ENCODE measurements around the gene ATP2B2.

Gene ATP2B2

DNA sequence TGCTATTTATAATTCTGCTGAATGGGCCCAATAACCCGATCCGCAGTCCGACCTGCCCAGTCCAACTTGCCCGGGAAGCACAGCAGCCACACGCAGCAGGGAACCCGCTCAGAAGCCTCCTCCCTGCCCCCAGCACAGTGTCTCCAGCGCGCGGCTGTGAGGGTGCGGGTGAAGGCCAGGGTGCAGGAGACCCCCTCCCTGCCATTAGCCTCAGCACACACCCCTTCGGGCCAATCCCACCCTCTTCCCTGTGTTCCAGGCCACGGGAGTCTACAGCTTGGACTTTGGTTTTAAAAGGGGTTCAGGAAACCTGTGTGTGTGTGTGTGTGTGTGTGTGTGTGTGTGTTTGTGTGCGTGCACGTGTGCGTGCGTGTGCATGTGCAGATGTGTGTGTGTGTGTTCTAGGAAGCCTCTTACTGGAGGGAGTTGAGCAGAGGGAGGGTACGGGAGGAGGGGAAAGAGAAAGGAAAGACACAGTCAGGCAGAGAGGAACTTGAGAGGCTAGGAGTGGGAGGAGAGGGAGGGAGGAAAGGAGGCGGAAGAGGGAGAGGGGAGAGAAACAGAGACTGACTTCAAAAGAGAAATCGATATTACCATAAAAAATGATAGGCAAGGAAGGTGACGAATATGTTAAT lies 34.2 kb downstream of the ATP2B2 start:
- DNase-seq = peak in 1 of 56 donors; percentile 9

DNA sequence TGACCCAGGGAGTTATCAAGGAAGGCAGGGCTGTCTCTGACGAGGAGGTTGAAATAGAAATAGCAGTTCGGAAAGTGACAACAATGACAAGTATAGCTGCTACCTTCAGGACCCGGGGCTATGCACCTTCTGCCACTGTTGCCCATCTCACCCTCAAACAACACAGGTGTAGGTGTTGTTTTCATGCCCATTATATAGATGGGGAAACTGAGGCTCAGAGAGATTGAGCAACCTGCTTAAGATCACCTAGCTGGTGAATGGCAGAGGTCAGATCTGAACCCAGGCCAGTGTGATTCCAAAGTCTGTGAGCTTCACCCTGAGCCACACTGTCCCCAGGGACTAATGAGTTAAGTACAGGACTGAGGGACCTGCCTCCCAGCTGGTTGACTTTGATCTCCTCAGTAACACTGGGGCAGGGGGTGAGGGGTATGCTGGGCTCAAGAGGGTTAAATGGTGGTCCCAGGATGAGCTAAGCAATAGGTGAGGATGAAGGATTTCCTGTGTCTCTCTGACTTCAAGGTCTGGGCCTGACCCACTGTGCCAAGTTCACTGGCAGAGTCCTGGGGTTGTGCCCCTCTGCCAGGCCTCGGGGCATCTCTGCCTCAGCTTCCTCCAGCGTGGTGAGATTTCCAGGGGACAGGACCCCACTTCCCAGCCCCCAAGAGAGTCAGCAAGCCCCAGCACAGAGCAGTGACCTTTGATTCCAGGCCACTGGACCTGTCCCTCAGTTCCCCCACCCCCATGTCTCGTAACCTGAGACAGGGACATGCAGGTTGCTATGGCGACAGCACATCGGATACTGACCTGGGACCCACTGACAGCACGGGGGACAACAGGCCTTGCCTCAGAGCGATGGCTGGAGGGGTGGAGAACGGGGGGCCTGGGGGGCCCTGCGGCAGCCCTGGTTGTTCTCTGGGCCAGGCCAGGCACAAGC lies 35.0 kb downstream of the ATP2B2 start:
- no peak for DNase-seq

DNA sequence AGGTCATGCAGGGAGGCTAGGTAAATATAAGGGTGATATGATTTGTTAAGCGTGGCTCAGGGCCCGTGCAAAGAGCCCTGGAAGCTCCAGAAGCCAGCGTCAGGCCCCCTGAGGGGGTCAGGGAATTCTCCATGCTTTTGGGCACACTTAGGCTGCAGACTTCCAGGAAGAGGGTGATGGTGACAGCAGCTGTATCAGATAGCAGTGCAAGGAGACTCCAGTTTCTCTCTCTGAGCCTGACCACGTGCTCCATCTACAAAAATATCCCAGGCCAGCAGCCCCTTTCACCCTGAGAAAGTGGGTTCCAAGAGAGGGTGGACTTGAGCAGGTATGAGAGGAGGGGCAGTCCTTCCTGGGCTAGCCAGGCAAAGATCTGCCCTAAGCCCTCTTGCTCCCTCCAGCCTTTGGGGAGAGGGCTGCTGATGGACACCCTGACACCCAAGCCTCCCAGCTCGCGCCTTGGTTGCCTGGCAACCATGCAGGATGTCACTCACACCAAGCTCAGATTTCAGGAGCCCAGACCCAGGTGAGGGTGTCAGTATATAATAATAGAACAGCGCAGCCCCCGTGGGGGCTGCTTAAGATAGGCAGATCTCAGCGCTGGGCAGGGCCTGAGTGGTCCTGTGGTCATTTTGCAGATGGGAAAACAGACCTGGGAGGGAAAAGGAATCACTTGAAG lies 35.8 kb downstream of the ATP2B2 start:
- DNase-seq = no peak

- no peak for DNase-seq
Measured at GRCh38 chr3:10468613-10469354, 36.6 kb downstream of the ATP2B2 start.

DNA sequence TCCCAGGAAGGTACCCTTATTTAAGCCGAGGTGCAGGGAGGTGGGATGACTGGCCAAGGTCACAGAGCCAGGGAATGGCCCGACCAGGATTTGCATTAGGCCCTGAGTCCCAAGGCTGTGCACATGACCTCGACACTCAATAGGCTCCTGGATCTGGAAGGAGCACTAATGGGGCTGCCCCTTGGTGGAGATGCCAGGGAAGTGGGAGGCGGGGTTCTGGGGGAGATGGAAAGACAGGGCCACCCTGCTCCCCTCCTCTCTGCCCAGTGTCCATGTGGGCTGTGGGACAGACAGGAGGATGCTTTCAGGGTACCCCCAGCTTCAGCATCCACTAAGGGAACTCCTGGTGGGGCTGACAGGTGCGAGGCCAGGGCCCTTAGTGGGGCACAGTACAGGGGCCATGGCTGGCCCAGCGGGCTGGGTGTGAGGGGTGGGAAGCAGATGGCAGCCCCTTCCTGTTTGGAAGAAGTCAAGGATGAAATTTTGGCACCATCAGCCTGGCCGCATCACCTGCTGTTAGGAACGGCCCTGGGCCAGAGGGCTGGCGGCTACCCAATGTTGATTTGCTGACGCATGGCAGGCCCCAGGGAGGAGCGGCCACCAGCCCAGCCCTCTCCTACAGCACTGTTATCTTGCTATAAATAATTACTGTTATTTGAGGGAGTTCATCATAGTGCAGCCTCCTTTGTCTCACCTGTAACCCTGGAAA lies 37.3 kb downstream of the ATP2B2 start:
- no peak for DNase-seq

DNA sequence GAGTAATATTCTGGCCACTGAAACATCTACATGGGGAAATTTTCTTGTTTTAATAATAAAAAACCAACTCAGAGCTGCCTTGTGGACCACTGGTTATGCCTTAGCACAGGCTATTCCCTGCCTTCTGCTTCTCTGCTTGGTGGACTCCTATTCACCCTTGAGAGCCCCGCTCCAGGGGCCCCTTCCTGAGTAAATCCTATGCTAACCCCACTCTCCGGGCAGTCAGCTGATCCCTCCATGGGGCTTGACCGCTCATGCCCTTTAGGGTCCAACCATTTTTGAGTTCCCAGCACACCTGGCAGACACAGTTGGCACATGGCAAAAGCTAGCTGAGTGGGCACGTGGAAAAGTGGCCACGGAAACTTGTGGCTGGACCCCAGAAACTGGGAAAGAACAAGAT lies 38.2 kb downstream of the ATP2B2 start:
- no peak for DNase-seq

- no peak for DNase-seq
Measured at GRCh38 chr3:10466186-10466585, 39.2 kb downstream of the ATP2B2 start.

DNA sequence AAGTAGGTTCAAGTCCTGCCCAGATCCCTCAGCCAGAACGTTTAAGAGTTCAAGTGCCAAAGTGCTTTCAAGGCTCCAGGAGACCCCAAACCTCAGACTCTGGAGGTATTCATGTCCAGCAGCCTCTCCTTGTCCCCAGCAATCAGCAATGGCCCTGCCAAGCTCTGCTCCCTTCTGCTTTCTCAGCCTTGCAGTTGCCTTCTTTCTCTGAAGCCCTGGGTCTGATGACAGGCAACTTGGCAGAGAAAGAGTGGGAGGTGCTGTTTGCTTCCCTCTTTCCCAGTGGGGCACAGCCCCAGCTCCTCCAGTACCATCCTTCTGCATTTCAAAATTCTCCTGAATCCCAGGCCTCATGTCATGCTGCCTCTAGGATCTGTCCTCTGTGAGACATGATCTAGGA lies 40.2 kb downstream of the ATP2B2 start:
- peak in 3 of 56 donors; percentile 11 to 21 (median 14) for DNase-seq

GRCh38 chr3:10463533-10464434 lies 41.6 kb downstream of the ATP2B2 start:
- DNase-seq = peak in 19 of 56 donors; percentile 7 to 63 (median 34)

DNA sequence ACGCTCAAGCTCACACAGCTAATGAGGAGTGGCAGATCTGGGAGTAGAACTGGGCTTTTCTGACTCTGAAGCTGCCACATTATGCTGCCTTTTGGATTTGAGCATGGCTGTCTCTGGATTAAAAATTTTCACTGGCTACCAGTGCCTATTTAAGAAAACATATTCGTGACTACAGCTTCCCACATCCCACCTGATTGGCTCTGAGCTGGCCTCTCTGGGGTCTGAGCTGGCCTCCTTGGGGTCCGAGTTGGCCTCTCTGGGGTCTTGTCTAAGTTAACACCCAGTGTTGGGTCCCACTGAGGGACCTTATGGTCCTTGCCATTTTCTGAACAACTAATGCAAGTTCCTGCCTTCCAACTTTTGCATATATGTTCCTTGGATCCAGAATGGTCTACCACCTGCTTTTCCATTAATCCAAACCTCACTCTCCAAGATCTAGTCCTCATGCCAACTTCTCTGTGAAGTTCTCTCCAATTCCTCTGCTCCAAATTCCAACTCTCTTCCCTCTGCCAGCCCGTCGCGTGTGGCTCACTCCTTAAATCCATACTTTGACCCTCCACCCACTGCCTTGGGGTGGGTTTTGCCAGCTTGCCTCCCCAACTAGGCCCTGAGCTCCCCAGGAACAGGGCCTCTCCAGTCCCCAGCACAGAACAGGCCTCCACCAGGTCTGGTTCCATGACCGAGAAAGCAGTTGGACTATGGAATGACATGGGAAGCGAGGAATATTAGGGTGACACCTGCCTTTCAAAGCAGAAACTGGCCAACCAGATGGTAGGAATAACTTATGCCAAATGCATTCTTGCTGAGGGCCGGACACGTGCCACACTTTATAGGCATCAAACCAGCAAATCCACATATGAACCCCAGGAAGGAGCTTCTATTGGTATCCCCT lies 42.5 kb downstream of the ATP2B2 start:
- no peak for DNase-seq

DNA sequence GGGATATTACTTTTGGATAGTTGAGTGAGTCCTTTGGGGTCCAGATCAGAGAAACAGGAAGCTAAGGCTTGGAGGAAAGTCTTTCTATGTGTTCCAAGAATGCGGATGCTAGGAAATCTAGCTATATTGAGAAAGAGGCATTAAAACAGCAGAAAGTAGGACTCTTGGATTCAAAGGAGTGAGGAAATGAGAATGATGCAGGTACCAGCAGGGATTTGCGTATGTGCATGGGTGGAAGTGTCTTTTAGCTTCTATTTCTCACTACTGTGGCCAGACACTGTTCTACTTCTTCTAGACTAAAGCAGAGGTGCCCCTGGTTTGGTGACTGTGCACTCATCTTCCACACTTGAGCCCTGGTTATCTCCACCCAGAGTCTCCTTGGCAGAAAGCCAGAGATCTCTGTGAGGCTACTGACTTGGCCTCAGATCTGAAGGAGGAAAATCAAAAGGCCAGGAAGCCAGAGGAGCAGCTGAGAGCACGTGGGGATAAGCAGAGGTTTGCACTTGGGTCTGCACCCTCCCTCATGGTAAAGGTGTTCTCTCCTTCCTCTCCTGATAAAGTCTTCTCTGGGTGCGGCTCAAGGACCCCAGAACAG lies 44.3 kb downstream of the ATP2B2 start:
- DNase-seq = no peak

DNA sequence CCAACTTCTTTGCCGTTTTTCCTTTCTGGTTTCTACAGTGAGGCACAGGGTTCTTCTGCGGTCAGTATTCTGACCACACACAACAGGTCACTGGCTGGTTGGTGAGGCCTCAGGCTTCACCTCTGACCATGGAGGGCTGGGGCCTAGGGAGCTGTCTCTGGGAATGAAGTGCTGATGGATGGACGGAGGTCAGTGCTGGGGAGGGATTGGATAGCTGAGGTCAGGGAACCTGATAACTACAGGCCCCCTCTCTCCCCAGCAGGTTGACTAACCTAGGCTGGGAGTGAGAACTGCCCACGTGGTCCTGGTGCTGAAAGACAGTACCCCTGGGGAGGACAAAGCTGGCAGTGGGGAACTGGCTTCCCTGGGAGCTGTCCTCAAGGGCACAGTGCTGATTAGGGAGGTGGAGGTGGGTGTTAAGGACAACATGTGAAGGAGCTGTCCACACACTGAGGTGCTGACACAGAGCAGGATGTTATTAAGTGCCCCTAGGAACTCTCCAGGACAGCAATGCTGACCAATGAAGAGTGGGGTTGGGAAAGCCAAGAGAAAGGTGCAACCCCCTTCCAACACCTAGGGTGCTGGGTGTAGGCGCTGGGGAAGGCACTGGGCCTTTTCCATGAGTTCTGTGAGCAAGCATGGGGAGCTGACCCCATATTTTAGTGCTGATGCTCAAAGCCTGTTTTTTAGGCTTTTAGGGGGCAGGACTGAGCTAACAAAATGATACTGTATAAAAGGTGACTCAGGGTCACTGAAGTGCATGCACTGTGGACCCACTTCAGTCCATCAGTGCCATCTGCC lies 45.2 kb downstream of the ATP2B2 start:
- no peak for DNase-seq

DNA sequence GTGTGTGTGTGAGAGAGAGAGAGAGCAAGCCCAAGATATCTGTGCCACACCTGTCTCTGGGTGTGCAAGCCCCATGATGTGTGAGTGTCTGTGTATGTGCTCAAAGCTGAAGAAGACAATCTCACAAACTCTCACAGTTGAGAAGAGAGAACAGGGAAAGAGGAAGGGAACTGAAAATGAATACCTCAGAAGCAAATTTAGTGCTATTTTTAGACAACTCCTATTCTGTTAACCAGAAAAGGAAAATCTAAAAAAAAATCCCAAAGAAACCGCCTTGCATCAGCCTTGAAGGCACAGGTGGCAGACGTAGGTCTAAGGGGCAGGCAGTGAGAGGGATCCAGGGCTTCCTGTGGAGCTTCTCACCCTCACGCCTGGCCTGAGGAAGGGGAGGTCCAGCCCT lies 47.8 kb downstream of the ATP2B2 start:
- no peak for DNase-seq

- no peak for DNase-seq
Measured at GRCh38 chr3:10456981-10457380, 48.4 kb downstream of the ATP2B2 start.

GRCh38 chr3:10455545-10455914 lies 49.9 kb downstream of the ATP2B2 start:
- no peak for DNase-seq

DNA sequence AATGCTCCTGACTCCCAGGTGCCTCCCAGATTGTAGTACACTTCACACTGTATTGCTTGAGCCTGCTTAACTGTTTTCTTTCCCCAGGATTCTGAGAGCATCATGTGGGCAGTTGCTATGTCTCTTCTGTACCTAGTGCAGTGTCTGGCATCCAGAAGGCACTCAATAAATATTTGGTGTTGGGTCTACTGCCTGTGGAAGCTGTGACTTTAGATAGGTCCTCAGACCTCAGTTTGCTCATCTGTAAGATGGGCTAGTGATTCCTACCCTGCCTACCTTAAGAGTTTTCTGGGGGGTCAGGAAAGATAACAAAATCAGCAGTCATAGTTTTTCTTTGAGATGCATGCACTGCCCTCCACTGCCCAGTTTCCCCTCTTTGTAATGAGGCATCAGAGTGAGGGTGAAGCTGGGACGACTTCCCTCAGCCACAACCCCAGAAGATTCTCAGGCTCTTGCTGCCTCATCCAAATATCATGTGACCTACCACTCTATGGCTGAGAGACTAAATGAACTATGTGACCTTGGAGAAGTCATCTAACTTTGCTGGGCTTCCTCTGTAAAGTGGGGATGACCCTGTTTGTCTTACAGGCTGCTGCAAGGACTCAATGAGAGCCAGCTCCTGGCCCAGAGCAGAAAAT lies 50.4 kb downstream of the ATP2B2 start:
- DNase-seq = no peak
